Activated naive CD8-positive, alpha-beta T cell treated with anti-CD3 and anti-CD28 coated beads, Interleukin-2, amount 10 ng/mL, durations not matched to agents 7 days and 5 days (primary cell): ENCODE results near the gene CLK4. TPM values are rescaled to one million over a fixed set of nuclear protein-coding genes. Genes with fewer than 3 reads are reported as not detected.

Experiments
- ATAC-seq: fragments of 150-1000 bp; cut with Tn5 transposase; one replicate; pipeline ENCODE4 v1.10.0; 2021; ENCODE audit warnings: low read depth, moderate library complexity
- POLR2A ChIA-PET: fragments of 350-600 bp; sonication (Branson Sonifier 250); formaldehyde crosslinking; loops from one replicate; lab custom pipeline; 2021; ENCODE audit warnings: antibody characterized with exemption; lab: Charles Lee
- DNase-seq: peaks from one replicate; pipeline ENCODE4 v3.0.0; 2021
- H3K27ac Mint-ChIP-seq: one replicate; pipeline ENCODE4 v1.8.0; 2022; ENCODE audit warnings: mild to moderate bottlenecking, mixed read lengths
- H3K27me3 Mint-ChIP-seq: one replicate; pipeline ENCODE4 v1.8.0; 2022; ENCODE audit warnings: mild to moderate bottlenecking, moderate library complexity, mixed read lengths
- H3K36me3 Mint-ChIP-seq: one replicate; pipeline ENCODE4 v1.8.0; 2021; ENCODE audit warnings: mild to moderate bottlenecking, mixed read lengths
- H3K4me1 Mint-ChIP-seq: one replicate; pipeline ENCODE4 v1.8.0; 2021; ENCODE audit warnings: mixed read lengths
- H3K4me3 Mint-ChIP-seq: one replicate; pipeline ENCODE4 v1.8.0; 2022; ENCODE audit warnings: mild to moderate bottlenecking, moderate library complexity, mixed read lengths
- H3K9me3 Mint-ChIP-seq: one replicate; pipeline ENCODE4 v1.8.0; 2021; ENCODE audit warnings: mixed read lengths
- total RNA-seq, 2 experiments: library from RNA; stranded (reverse); gene quantifications; one replicate each; pipeline ENCODE4 v1.2.3, GENCODE V29; 2021

CLK4 gene
- total RNA-seq, 2 experiments from 2014 or later = 48.3 to 56.8 TPM

DNA sequence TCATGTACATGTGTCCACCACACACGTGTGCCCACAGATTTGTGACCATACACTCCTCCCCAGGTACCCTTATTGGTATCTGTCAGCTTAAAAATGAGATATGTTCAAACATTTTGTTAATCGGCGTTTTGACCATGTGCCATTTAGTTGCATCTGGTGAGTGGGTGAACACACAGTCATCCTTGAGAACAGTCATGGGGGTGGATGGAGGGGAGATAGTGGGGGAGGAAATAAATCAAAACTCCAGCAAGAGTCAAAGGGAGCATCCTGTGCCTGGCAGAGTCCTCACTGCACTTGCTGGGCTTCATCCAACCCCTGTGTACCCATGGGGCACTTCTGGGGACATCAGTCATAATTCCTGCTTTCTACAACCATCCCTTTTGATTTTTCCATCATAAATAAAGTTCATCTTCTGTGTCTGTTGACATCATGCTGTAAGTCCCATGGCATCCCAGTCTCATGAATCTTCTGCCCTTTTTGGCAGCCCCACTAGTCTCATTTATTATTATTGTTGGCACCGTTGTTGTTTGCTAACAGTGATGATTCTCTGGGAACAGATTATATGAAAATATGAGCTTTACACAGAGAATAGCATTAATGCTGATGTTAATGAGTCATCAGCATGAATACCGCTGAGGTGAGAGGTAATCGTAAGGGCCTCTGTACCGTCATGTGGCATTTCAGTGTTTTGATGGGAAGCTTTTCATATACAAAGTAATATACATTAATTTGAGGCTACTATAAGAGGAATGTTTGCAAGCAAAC, 24.4 kb upstream of the CLK4 start:
- POLR2A ChIA-PET = no interaction called here
- Mint-ChIP-seq H3K4me1 (no peaks in the 10 kb centered on the region), H3K36me3 (no peaks in the 10 kb centered on the region), H3K27ac (no peak overlapping the region), H3K27me3 (peaks cover 2% of the 10 kb centered on the region), H3K4me3 (no peak overlapping the region), H3K9me3 (peaks cover 6% of the 10 kb centered on the region)
- ATAC-seq (no peak), DNase-seq (no peak)

DNA sequence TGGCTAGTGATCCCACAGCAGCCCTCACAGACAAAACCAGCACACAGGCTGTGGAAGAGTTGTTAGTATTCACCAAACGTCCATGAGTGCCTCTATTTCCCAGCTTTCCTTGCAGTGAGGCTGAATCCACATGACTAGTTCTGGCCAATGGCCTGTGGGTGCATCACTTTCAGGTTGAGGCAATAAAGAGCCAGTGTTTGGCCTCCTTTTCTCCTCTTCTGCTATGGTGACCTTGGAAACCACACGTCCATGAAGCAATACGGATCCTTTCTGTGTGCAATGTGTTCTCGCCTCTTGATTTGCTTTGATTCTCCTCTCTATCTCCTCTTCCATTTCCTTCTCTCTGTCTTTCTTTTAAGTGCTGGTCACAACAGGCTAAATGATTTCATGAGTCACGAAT, 23.4 kb upstream of the CLK4 start:
- Mint-ChIP-seq H3K36me3 (no peaks in the 10 kb centered on the region), H3K4me1 (no peaks in the 10 kb centered on the region), H3K4me3 (no peak overlapping the region), H3K27ac (no peak overlapping the region), H3K9me3 (peaks cover 6% of the 10 kb centered on the region), H3K27me3 (peaks cover 2% of the 10 kb centered on the region)
- POLR2A ChIA-PET = no interaction called here
- DNase-seq (no peak), ATAC-seq (no peak)

DNA sequence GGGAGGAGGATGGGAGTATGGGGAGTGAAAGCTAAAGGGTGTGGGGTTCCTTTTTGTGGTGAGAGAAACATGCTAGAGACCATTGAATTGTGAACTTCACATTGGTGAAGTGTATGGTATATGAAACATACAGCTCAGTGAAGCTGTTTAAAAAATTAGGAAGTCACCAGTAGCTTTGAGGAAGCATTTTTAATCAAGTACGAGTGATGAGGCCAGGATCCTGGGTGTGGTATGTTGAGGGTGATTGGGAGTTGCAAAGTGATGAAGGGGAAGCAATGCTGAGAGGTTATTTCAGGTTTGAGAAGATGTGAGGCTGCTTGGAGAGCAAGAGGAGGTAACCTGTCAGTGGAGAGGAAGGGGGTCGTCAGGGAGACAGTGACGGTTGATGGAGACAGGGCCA, 22.7 kb upstream of the CLK4 start:
- ATAC-seq = no peak
- DNase-seq = no peak
- no peaks in the 10 kb centered on the region for H3K4me1 Mint-ChIP-seq
- H3K27ac Mint-ChIP-seq = no peak overlapping the region
- POLR2A ChIA-PET = no interaction called here
- no peaks in the 10 kb centered on the region for H3K36me3 Mint-ChIP-seq
- peaks cover 8% of the 10 kb centered on the region for H3K9me3 Mint-ChIP-seq
- peaks cover 4% of the 10 kb centered on the region for H3K27me3 Mint-ChIP-seq
- H3K4me3 Mint-ChIP-seq = no peak overlapping the region

DNA sequence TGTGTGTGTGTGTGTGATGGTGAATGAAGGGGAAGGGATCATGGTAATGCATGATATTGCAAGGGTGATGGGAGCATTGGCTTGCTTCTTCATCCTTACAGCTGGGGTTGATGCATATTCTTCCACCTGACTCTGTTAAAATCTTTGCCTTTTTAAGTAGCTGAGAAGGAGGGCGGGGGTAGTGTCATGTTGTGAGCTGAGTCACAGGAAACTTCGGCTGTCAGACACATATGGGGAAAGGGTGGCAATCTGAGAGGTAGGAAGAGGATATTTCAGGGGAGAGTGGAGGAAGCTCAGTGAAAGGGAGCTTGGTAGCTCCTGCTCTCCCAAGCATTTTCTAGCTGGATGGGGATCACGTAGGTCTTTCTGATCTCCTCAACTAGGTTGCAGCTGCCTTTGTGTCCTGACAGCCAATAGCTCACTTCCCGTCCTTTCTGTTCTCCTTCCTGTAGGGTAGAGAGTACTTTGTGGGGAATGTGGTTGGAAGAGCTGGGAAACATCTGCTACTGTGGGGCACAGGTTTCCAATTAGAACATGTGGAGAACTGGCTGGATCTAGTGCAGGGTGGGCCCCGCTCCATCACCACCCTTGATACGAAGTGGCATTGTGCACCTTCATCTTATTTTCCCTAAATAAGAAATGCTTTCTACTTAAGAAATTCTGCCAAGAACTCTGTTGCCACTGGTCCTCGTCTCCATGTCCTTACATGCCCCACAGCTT, 18.1 kb upstream of the CLK4 start:
- Mint-ChIP-seq H3K36me3 (no peaks in the 10 kb centered on the region), H3K4me1 (no peaks in the 10 kb centered on the region), H3K27me3 (peaks cover 2% of the 10 kb centered on the region), H3K9me3 (peaks cover 13% of the 10 kb centered on the region), H3K27ac (no peak overlapping the region), H3K4me3 (no peak overlapping the region)
- ATAC-seq (no peak), DNase-seq (no peak)
- POLR2A ChIA-PET = no interaction called here

DNA sequence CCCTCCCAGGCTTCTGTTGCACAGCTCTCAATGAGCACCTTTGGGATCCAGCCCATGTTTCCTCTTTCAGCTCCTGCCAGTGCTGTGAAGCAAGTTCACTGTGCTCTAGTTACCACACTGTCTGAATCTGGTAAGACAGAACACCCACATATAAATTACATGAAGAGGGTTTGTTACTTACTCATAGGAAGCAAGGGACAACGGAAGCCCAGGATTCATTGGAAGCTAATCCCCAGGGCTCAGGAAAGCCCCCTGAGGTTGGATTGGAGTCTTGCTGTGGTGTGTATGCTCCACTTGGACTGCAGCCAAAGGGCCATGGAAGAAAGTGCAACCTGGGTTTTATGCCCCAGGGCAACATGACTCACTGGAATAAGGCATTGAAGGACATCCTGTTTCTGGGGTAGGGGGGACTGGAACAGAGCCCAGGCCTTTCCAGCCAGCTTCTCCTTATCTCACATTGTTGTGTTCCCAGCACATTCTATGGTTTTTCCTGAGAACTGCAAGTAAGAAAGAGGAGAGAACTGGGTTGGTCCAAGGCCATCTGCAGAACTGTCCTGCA, 15.6 kb upstream of the CLK4 start:
- POLR2A ChIA-PET = no interaction called here
- Mint-ChIP-seq H3K4me1 (no peaks in the 10 kb centered on the region), H3K36me3 (no peaks in the 10 kb centered on the region), H3K4me3 (no peak overlapping the region), H3K9me3 (peaks cover 11% of the 10 kb centered on the region), H3K27ac (no peak overlapping the region), H3K27me3 (peaks cover 2% of the 10 kb centered on the region)
- no peak for DNase-seq
- no peak for ATAC-seq

DNA sequence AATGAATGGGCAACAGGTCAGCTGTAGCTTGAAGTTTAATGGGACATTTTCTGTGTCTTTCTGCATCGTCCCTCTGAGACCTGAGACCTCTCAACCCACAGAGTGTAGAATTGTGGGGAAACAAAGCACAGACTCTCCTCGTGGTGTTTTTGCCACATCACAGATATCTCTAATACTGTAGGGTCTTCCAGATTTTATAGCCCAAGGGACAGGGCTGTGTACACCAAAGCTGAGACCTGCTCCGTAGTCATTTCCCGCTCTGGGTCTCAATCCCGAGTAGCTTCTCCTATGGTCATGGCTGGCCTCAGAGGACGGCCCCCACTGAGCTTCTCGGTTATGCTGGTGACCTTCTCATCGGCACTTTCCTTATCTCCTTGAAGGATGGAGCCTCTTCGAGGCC, 14.9 kb upstream of the CLK4 start:
- ATAC-seq = no peak
- H3K27me3 Mint-ChIP-seq = peaks cover 2% of the 10 kb centered on the region
- H3K9me3 Mint-ChIP-seq = peaks cover 11% of the 10 kb centered on the region

DNA sequence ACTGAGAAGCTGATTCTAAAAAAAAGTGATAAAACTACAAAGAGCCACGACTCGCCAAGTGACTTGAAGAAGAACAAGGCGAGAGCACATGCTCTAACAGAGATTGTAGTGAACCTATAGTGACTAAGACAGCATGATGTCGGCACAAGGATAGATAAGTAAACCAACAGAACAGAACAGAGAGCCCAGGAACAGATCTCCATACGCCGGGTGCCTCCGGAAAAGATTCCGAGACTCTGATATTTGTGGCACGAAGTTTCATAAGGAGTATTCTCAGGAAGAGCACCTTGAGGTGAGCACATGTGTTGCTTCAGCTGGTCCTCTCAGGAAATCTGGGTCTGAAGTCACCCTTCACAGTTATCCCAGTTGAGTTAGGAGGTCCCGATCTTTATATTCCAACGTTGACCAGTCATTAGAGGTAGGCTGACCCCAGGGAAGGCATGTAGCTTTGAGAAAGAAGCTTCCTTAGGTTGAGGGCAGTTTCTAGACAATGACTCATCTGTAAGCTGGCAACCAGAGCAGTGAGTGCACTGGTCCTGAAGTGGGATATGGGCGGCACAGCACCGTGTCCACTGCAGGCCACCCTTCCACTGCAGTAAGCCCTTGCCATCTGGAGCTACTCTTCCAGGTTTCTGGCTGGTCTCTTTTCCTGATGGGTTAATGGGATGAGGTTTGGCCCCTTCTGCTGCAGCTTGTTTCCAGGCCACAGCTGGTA, 13.6 kb upstream of the CLK4 start:
- ATAC-seq = no peak
- H3K4me3 Mint-ChIP-seq = no peak overlapping the region

More for the DNA sequence above, 14.9 kb upstream of the CLK4 start:
- DNase-seq = no peak
- POLR2A ChIA-PET = no interaction called here
- no peak overlapping the region for H3K27ac Mint-ChIP-seq
- H3K4me3 Mint-ChIP-seq = no peak overlapping the region
- no peaks in the 10 kb centered on the region for H3K36me3 Mint-ChIP-seq
- H3K4me1 Mint-ChIP-seq = no peaks in the 10 kb centered on the region

DNA sequence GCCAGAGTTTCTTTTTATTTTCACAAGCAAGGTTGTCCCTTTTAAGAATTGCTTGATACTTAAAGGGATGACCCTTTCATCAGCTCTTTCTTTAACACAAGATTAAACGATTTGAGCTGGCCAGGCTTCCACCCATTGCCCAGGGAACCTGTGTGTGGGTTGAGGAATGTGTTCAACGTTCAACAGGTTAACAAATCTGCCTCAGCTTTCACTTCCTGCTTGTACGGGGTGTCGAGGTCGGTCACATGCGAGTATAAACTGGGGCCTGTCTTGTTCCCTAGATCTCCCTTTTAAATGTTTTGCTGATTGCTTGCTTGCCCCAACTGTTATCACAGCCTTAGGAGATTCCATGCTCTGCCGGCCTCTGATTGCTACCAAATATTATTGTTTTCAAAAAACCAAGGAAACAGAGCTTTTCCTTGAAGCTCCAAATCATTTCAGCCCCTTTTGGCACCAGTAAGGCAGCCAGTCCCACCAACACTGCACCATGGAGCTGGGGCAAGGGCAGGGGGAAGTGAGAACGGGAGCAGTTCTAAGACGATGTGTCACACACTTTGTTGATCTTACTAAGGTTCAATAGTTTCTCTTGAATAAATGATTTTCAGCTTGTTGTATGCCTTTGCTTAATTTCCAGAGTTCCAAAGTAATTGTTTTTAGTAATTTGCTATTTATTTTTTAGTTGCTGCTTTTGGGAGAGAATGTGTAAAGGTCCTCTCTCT, 10.7 kb upstream of the CLK4 start:
- ATAC-seq (no peak), DNase-seq (no peak)
- POLR2A ChIA-PET = no interaction called here
- Mint-ChIP-seq H3K9me3 (peaks cover 11% of the 10 kb centered on the region), H3K4me3 (no peak overlapping the region), H3K36me3 (no peaks in the 10 kb centered on the region), H3K4me1 (no peaks in the 10 kb centered on the region), H3K27me3 (peaks cover 11% of the 10 kb centered on the region), H3K27ac (no peak overlapping the region)

More for the DNA sequence above, 13.6 kb upstream of the CLK4 start:
- H3K9me3 Mint-ChIP-seq = peaks cover 13% of the 10 kb centered on the region
- peaks cover 2% of the 10 kb centered on the region for H3K27me3 Mint-ChIP-seq
- no peak for DNase-seq
- no peaks in the 10 kb centered on the region for H3K36me3 Mint-ChIP-seq
- no peaks in the 10 kb centered on the region for H3K4me1 Mint-ChIP-seq
- H3K27ac Mint-ChIP-seq = no peak overlapping the region
- POLR2A ChIA-PET = no interaction called here

DNA sequence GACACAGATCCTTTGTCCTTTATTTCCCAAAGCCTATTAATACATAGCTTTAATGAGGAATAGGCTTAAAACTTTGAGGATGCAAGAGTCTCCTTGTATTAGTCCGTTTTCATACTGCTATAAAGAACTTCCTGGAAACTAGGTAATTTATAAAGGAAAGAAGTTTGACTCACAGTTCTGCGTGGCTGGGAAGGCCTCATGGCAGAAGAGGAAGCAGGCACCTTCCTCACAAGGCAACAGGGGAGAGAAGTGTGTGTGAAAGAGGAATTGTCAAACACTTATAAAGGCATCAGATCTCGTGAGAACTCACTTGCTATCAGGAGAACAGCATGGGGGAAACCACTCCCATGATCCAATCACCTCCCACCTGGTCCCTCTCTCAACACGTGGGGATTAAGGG, 5.4 kb upstream of the CLK4 start:
- H3K36me3 Mint-ChIP-seq = no peaks in the 10 kb centered on the region
- peaks cover 1% of the 10 kb centered on the region for H3K4me1 Mint-ChIP-seq
- no peak for DNase-seq
- ATAC-seq = no peak
- no peak overlapping the region for H3K27ac Mint-ChIP-seq
- H3K27me3 Mint-ChIP-seq = peaks cover 21% of the 10 kb centered on the region
- peaks cover 10% of the 10 kb centered on the region for H3K9me3 Mint-ChIP-seq
- POLR2A ChIA-PET = no interaction called here
- H3K4me3 Mint-ChIP-seq = no peak overlapping the region

DNA sequence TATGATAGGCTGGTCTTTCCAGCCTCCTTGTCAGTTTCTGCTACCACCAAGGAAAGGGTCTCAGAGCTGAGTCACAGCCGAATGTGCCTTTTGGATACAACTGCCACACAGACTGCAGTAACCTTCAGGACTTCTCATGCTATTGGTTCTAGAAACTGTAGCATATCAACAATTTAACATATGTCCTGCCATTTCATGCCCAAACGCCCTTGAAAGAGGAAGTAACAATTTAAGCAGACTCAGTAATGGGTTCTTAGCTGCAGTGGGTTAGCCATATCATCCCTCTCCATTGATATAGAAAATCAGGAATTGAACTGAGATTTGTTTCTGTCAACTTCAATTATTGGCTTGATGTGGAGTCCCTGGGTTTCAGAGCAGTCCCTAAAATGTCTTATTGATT, 4.1 kb upstream of the CLK4 start:
- POLR2A ChIA-PET = no interaction called here
- ATAC-seq (no peak), DNase-seq (no peak)
- Mint-ChIP-seq H3K36me3 (no peaks in the 10 kb centered on the region), H3K27me3 (peaks cover 21% of the 10 kb centered on the region), H3K4me3 (no peak overlapping the region), H3K27ac (no peak overlapping the region), H3K4me1 (peaks cover 1% of the 10 kb centered on the region), H3K9me3 (peaks cover 8% of the 10 kb centered on the region)

DNA sequence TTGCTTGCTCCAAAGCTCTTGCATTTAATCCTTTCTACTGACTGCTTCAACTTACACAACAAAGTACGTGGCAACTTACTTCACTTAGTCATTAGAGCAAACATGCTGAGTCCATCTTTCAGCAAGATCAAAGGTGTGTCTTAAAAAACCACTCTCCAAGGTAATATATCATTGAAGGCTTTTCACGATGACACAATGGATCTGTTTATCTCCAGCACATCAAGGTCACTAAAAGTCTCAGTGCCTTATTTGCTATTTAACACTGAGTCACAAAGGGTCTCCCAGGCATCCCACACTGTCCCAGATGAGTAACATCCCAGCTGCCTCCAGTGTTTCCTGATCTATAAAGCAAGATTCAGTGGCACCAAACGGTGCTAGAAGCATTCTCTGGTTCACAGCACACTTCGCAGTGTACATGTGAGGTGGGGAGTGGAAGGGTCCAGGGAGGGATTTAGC, 3.7 kb upstream of the CLK4 start:
- Mint-ChIP-seq H3K36me3 (no peaks in the 10 kb centered on the region), H3K4me1 (peaks cover 4% of the 10 kb centered on the region), H3K4me3 (no peak overlapping the region), H3K9me3 (peaks cover 8% of the 10 kb centered on the region), H3K27me3 (peaks cover 21% of the 10 kb centered on the region), H3K27ac (no peak overlapping the region)
- ATAC-seq (no peak), DNase-seq (no peak)
- POLR2A ChIA-PET = no interaction called here

DNA sequence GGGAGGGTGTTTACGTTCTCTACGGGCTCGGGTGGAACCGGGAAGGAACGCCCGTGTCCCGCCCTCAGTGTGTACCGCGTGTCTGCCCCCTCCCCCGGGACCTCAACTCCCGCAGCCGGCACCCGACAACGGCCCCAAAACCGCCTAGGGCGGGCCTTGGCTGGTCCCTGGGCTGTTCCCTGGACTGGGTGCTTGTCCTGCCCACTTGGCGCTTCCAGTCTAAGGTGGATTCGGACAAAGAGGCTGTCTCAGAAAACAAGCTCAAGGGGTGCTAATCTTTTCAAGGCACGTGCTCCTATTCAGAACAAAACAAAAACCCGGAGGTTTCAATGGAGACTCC, 379 bp upstream of the CLK4 start:
- peaks cover 14% of the 10 kb centered on the region for H3K4me1 Mint-ChIP-seq
- POLR2A ChIA-PET = interaction anchor here (0.9 kb wide), 1 partner anchor 14 kb away, joined by 5 read pairs; no protein-coding TSS in a partner anchor
- DNase-seq (no peak), ATAC-seq (no peak)
- H3K4me3 Mint-ChIP-seq = peak overlapping the region; percentile 67
- peaks cover 8% of the 10 kb centered on the region for H3K27me3 Mint-ChIP-seq
- peaks cover 4% of the 10 kb centered on the region for H3K36me3 Mint-ChIP-seq
- H3K9me3 Mint-ChIP-seq = peaks cover 4% of the 10 kb centered on the region
- H3K27ac Mint-ChIP-seq = peak overlapping the region; percentile 54
